ENCODE data around the gene NT5C2.

The NT5C2 gene

GRCh38 chr10:103157246-103157645, 35.8 kb downstream of the NT5C2 start:
- no peak for DNase-seq (ENCODE audit: low spot score)
- TF ChIP-seq CTCF (IDR thresholded peaks at IDR 0.05; ENCODE audit: extremely low read depth, insufficient read depth, missing control alignments), result no peak
- in situ Hi-C loops (cut with MboI; ENCODE audit: low pct_unique_long_range_greater_than_20kb, low sequenced_read_pairs, unreplicated experiment), result no loop called here

- in situ Hi-C loops (cut with MboI; ENCODE audit: low pct_unique_long_range_greater_than_20kb, low sequenced_read_pairs, unreplicated experiment), result no loop called here
- TF ChIP-seq CTCF (IDR thresholded peaks at IDR 0.05; ENCODE audit: extremely low read depth, insufficient read depth, missing control alignments), result no peak
- DNase-seq (ENCODE audit: low spot score), result no peak
These were observed 37.5 kb downstream of the NT5C2 start for GRCh38 chr10:103155471-103156085.

GRCh38 chr10:103154521-103155299, 38.4 kb downstream of the NT5C2 start:
- no peak for TF ChIP-seq CTCF (IDR thresholded peaks at IDR 0.05; ENCODE audit: extremely low read depth, insufficient read depth, missing control alignments)
- in situ Hi-C loops (cut with MboI; ENCODE audit: low pct_unique_long_range_greater_than_20kb, low sequenced_read_pairs, unreplicated experiment), result no loop called here
- DNase-seq (ENCODE audit: low spot score), result no peak

GRCh38 chr10:103153302-103154197, 39.5 kb downstream of the NT5C2 start:
- in situ Hi-C loops (cut with MboI; ENCODE audit: low pct_unique_long_range_greater_than_20kb, low sequenced_read_pairs, unreplicated experiment), result no loop called here
- no peak for DNase-seq (ENCODE audit: low spot score)
- no peak for TF ChIP-seq CTCF (IDR thresholded peaks at IDR 0.05; ENCODE audit: extremely low read depth, insufficient read depth, missing control alignments)

GRCh38 chr10:103149991-103150622, 43.0 kb downstream of the NT5C2 start:
- no peak for DNase-seq (ENCODE audit: low spot score)
- in situ Hi-C loops (cut with MboI; ENCODE audit: low pct_unique_long_range_greater_than_20kb, low sequenced_read_pairs, unreplicated experiment), result no loop called here

More at GRCh38 chr10:103149991-103150622, 43.0 kb downstream of the NT5C2 start:
- TF ChIP-seq CTCF (IDR thresholded peaks at IDR 0.05; ENCODE audit: extremely low read depth, insufficient read depth, missing control alignments), result no peak

Measured in GM13977 (cell line).